Activated CD4-positive, alpha-beta T cell treated with anti-CD3 and anti-CD28 coated beads, Interleukin-2, Interleukin-4, amounts not matched to agents 100 ng/mL and 50 ng/mL, durations not matched to agents 16 hours and 8 hours (primary cell): ENCODE data around the gene XYLT1.

Source experiments
- DNase-seq: peaks from one replicate; pipeline ENCODE4 v3.0.0-alpha.2; 2020; ENCODE audit warnings: low spot score

XYLT1 gene

GRCh38 chr16:17403156-17403809 lies 67.5 kb downstream of the XYLT1 start:
- no peak for DNase-seq

GRCh38 chr16:17397499-17397891 lies 73.3 kb downstream of the XYLT1 start:
- DNase-seq = no peak

GRCh38 chr16:17396762-17397498 lies 73.8 kb downstream of the XYLT1 start:
- DNase-seq = no peak

GRCh38 chr16:17395849-17396480 lies 74.8 kb downstream of the XYLT1 start:
- no peak for DNase-seq

GRCh38 chr16:17392857-17393692 lies 77.7 kb downstream of the XYLT1 start:
- DNase-seq = no peak

- DNase-seq = no peak
Observed at GRCh38 chr16:17392127-17392856, 78.5 kb downstream of the XYLT1 start.

- DNase-seq = no peak
Observed at GRCh38 chr16:17391715-17392114, 79.0 kb downstream of the XYLT1 start.

- no peak for DNase-seq
Observed at GRCh38 chr16:17389384-17389783, 81.4 kb downstream of the XYLT1 start.

GRCh38 chr16:17387256-17387655 lies 83.5 kb downstream of the XYLT1 start:
- DNase-seq = no peak

GRCh38 chr16:17386229-17386628 lies 84.5 kb downstream of the XYLT1 start:
- DNase-seq = no peak

- DNase-seq = no peak
Observed at GRCh38 chr16:17384471-17384870, 86.3 kb downstream of the XYLT1 start.

GRCh38 chr16:17382949-17383863 lies 87.6 kb downstream of the XYLT1 start:
- DNase-seq = no peak

GRCh38 chr16:17382514-17382913 lies 88.2 kb downstream of the XYLT1 start:
- no peak for DNase-seq

- no peak for DNase-seq
Observed at GRCh38 chr16:17381784-17382183, 89.0 kb downstream of the XYLT1 start.

- no peak for DNase-seq
Observed at GRCh38 chr16:17380613-17381012, 90.1 kb downstream of the XYLT1 start.

GRCh38 chr16:17379121-17379571 lies 91.6 kb downstream of the XYLT1 start:
- no peak for DNase-seq

- no peak for DNase-seq
Observed at GRCh38 chr16:17377360-17378324, 93.1 kb downstream of the XYLT1 start.

- DNase-seq = no peak
Observed at GRCh38 chr16:17375461-17376304, 95.1 kb downstream of the XYLT1 start.
